ENCODE data around the gene AK8.

The AK8 gene

DNA sequence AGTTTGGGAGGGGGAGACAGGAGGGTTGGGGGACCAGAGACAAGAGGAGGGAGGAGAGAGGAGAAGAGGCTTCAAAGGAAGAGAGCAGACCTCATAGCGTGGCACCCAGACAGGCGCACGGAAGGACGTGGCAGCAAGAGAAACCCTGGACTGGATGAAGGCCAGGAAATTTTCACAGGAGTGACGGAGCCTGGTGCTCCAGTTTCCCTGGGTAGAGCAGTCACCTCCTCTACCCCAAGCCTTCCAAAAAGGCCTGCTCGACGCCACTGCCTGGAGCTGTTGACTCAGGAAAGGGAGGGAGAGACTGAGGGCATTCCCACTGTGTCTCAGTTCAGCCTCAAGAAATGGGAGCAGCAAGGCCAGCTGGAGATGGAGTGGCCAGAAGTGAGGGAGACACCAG lies 19.3 kb downstream of the AK8 start:
- Histone ChIP-seq H3K4me3 (ENCODE audit: low read depth, low read length) (no peak overlapping the region), H3K9me3 (no peaks in the 10 kb centered on the region), H3K27me3 (no peaks in the 10 kb centered on the region), H3K36me3 (no peaks in the 10 kb centered on the region), H3K4me1 (no peaks in the 10 kb centered on the region; the same call in 1 of the 2 replicates)
- no peak for TF ChIP-seq CTCF (IDR thresholded peaks at IDR 0.05; ENCODE audit: low read depth, low read length)
- DNase-seq, result no peak

- Histone ChIP-seq H3K4me3 (ENCODE audit: low read depth, low read length) (no peak overlapping the region), H3K4me1 (no peaks in the 10 kb centered on the region; the same call in 1 of the 2 replicates), H3K36me3 (no peaks in the 10 kb centered on the region), H3K9me3 (no peaks in the 10 kb centered on the region), H3K27me3 (no peaks in the 10 kb centered on the region)
- 0 out of 2 replicates have a peak, but pooled peaks have one; percentile 5 for TF ChIP-seq CTCF (IDR thresholded peaks at IDR 0.05; ENCODE audit: low read depth, low read length)
- no peak for DNase-seq
These were observed 20.3 kb downstream of the AK8 start for GRCh38 chr9:132857616-132858342.

- no peak for TF ChIP-seq CTCF (IDR thresholded peaks at IDR 0.05; ENCODE audit: low read depth, low read length)
- H3K36me3 ChIP-seq, result no peaks in the 10 kb centered on the region
- H3K4me3 ChIP-seq (ENCODE audit: low read depth, low read length), result no peak overlapping the region
- no peaks in the 10 kb centered on the region for H3K9me3 ChIP-seq
- H3K4me1 ChIP-seq, result no peaks in the 10 kb centered on the region; the same call in 1 of the 2 replicates
- H3K27me3 ChIP-seq, result no peaks in the 10 kb centered on the region
- no peak for DNase-seq
These were observed 21.1 kb downstream of the AK8 start for GRCh38 chr9:132857031-132857430.

DNA sequence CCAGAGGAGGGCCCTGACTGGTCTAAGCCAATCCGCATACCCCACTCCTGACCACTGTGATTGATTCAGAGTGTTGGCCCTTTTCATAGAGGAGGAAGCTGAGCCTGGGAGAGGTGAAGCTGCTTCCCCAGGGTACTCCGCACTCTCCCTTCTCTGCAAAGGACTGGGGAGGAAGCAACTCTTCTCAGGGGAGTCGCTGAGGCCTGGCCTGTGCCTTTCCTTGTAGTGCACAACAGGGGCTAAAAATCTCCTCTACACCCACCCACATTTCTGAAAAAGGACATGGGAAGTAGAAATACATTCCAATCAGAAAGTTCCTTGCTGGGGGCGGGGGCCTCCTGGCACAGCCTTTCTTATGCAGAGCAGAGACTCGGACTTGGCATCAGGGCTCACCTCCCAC lies 22.2 kb downstream of the AK8 start:
- Histone ChIP-seq H3K9me3 (no peaks in the 10 kb centered on the region), H3K27me3 (no peaks in the 10 kb centered on the region), H3K4me1 (no peaks in the 10 kb centered on the region), H3K36me3 (no peaks in the 10 kb centered on the region), H3K4me3 (ENCODE audit: low read depth, low read length) (no peak overlapping the region)
- TF ChIP-seq CTCF (IDR thresholded peaks at IDR 0.05; ENCODE audit: low read depth, low read length), result no peak
- no peak for DNase-seq

DNA sequence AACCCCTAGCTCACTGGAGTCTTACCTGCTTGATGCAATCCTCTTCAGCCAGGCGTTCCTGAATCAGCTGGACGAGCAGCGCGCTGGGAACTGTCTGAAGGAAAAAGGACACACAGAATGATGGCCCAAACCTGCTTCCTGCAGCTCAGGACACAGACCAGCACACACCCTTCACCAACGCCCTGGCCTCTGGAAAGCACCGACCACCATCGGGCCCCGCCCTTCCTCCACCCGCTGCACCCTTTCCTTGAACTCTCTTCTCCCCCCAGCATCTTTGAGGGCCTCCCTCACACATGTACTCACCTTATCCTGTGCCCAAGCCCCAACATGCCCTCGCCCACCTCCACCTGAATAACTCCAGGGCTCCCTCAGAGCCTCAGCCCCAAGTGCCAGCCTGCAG lies 23.3 kb downstream of the AK8 start:
- DNase-seq, result no peak
- H3K4me1 ChIP-seq, result no peaks in the 10 kb centered on the region

More for the DNA sequence above, 23.3 kb downstream of the AK8 start:
- Histone ChIP-seq H3K9me3 (no peaks in the 10 kb centered on the region), H3K36me3 (no peaks in the 10 kb centered on the region), H3K27me3 (no peaks in the 10 kb centered on the region), H3K4me3 (ENCODE audit: low read depth, low read length) (no peak overlapping the region)
- TF ChIP-seq CTCF (IDR thresholded peaks at IDR 0.05; ENCODE audit: low read depth, low read length), result no peak
